Measurements from ENCODE around the gene ZFYVE21.

The ZFYVE21 gene

DNA sequence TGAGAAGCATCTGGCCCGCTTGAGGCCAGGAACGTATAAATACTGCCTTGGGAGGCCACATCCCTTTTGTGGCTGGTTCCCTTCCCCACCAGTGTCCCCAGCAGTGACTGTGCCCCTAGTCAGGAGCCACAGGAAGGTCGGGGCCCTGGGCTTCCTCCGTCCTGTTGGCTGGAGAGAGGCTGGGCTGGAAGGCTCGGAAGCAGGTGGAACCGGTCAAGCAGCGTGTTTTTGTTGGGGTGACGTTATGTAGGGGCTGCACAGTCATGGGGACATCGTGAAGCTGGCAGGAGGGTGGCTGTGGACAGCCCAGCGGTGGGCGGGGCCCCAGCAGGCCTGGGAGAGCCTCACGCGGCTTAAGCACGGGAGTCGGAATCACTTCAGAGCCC lies 10.5 kb upstream of the ZFYVE21 start:
- no peak for DNase-seq (ENCODE audit: insufficient read length, low spot score)
- no peak for TF ChIP-seq POLR2A (IDR thresholded peaks at IDR 0.05; ENCODE audit: low read depth, low read length)

DNA sequence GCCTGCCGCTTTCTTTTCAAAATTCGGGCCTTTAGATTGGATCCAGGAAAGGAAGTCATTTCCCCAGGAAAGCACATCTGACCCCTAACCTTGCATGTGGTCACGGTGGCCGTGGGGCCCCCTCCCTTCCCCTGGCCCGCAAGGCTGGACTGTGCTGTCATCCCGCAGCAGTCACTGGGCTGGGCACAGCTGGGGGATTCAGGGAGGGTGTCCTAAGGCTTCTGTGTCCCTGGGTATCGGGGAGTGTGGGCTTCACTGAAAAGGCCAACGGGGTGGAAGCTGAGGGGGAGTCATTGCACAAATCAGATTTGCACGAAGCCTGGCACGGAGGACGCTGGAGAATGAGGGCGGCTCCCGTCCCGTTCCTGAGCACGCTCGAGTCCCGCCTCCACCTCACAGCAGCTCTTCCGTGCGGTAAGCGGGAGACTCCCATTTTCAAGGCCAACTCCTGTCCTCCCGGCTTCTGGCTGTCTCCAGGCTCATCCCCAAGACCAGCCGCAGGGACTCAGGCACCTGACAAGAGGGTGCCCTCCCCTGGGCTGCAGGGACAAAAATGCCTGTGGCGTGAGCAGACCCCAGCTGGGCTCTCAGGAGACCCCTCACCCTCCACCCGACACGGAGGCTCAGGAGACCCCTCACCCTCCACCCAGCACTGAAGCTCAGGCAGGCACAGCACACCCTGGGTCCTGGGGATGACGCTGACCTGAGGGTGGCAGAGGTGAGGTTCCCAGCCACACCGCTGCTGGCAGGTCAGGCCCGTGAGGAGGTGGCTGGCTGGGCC lies 9.9 kb upstream of the ZFYVE21 start:
- no peak for TF ChIP-seq POLR2A (IDR thresholded peaks at IDR 0.05; ENCODE audit: low read depth, low read length)
- no peak for DNase-seq (ENCODE audit: insufficient read length, low spot score)
- no peak for FAIRE-seq

More for the DNA sequence above, 10.5 kb upstream of the ZFYVE21 start:
- no peak for FAIRE-seq

DNA sequence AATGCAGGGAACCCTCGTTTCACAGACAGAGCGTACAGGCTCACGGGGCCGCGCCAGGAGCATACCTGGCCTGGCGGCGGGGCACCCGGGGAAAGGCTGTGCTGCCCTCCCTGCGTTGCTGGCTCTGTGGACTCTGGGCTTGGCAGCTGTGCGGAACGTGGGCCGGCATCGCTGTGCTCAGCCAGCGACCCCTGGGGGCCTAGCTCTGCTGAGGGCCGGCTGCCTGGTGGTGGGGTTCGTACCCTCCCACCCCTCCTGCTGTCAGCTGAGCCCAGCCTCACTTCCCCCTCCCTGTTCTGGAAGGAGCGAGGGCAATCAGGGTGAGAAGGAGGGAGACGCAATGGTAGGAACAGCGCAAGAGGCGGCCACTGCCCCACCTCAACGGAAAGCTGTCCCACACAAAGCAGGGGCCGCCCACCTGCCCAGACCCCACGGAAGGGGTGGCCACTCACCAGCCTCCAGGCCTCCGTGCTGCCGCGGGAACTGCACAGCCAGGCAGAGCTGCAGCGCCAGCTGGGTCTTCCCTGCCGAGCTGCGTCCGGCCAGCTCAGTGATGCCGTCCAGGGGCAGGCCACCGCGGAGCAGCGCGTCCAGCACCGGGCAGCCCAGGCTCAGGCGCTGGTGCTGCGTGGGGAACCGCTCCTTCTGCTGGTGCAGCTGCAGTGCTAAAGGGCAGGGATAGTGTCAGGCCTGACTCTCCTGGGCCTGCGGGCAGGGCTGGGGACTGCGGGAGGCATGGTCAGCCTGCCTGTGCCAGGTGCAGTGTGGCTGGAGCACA lies 8.9 kb upstream of the ZFYVE21 start:
- TF ChIP-seq POLR2A (IDR thresholded peaks at IDR 0.05; ENCODE audit: low read depth, low read length): no peak
- DNase-seq (ENCODE audit: insufficient read length, low spot score): no peak
- no peak for FAIRE-seq

DNA sequence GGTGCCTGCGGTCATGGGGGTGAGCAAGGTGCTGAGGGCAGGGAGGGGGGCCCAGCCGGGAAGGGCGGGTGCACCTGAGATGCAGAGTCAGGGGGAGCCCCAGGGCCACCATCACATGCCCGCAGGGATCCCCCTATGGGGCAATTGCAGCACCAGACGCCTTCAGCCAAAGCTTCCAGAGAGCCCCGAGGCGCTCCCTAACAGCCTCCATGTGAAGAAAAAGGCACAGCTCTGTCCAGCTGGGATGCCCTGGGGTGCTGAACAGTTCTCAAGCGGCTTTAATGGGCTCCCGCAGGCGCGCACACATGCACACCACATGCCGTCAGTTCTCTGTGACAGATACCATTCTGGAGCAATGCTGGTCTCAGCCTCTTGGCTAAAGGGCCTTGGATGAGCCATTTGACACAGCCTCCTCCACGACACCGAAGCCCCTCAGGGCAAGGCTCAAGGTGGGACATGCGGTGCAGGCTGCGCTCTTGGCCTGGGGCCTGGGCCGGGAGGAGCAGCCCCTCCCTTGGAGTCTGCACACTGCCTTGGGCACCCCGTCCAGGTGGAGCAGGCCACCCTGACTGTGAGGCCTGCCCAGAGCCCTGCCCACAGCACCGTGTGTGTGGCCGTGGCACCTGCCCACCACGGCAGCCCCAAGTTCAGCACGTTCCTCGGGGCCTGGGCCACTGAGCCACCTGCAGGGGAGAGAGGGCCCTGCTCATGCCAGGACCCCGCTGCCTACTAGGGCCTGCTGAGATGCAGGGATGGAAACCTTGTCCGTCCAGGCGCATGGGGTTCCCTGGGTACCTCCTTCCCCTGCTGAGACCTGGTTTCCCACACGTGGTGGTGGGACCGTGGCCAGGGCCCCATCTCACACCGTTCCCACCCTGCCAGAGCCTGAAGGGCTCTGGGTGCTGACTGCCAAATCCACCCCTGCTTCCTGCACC lies 8.0 kb upstream of the ZFYVE21 start:
- DNase-seq (ENCODE audit: insufficient read length, low spot score) (no peak), FAIRE-seq (no peak)
- no peak for TF ChIP-seq POLR2A (IDR thresholded peaks at IDR 0.05; ENCODE audit: low read depth, low read length)

DNA sequence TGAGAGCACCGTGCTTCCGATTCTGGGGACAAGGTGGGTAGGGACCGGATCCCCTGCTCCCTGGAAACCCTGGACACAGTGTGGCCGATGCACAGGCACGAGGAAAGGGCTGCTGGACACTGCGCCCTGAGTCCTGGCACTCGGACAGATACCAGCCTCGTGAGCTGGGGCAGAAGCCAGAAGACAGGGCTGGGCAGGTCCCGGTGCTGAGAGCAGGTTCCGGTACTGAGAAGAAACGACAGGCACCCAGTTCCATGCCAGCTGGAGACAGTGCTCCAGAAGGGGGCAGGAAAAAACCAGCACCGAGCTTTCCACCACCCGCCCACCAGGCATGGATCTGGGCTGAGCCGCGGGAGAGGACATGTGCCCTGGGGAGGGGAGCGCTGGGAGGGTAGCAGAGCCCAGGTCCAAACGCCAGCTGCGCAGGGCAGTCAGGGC lies 6.8 kb upstream of the ZFYVE21 start:
- TF ChIP-seq POLR2A (IDR thresholded peaks at IDR 0.05; ENCODE audit: low read depth, low read length): no peak
- DNase-seq (ENCODE audit: insufficient read length, low spot score) (no peak), FAIRE-seq (no peak)

DNA sequence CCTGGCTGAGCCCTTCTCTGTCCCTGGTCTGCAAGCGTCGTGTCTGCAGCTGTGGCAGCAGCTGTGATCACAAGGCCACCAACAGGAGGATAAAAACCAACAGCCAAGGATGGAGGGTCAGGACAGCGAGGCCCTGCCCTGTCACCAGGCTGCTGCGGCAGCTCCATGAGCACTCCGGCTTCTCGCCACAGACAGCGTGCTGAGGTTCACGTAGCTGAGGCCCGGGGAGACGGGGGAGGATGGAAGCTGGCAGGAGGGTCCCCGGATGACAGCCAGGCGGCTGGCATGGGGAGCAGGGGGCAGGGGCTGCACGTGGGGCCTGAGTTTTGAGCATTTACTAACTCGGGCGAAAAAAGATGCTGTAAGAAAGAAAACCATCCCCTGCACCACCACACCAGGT lies 5.8 kb upstream of the ZFYVE21 start:
- DNase-seq (ENCODE audit: insufficient read length, low spot score): no peak
- FAIRE-seq: no peak
- TF ChIP-seq POLR2A (IDR thresholded peaks at IDR 0.05; ENCODE audit: low read depth, low read length): no peak

DNA sequence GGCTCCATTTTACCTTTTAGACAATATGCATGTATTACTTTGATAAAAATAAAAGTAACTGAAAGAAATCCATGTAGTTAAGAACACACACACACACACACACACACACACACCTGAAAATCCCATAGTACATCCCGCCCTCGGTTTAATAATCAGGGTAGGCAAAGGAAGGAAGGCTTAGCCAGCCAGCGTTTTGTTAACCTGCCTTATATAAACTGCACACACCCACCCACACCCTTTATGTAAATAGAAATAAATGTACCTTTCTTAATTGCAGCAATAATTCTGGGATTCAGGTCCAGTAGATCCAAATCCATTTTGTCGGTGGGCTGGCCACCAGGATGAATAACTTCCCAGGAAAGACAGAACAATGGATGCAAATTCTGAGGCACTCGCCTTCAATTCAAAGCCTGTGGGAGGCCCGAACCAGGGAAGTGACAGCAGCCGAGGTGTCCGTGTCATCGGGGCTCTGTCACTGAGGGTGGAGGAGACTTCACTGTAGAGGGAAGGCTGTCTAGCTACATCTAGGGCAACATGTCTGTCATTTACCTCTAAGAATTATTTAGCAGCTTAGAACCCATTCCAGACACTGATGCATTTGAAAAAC lies 4.7 kb upstream of the ZFYVE21 start:
- DNase-seq (ENCODE audit: insufficient read length, low spot score): no peak
- FAIRE-seq: no peak
- TF ChIP-seq POLR2A (IDR thresholded peaks at IDR 0.05; ENCODE audit: low read depth, low read length): no peak

DNA sequence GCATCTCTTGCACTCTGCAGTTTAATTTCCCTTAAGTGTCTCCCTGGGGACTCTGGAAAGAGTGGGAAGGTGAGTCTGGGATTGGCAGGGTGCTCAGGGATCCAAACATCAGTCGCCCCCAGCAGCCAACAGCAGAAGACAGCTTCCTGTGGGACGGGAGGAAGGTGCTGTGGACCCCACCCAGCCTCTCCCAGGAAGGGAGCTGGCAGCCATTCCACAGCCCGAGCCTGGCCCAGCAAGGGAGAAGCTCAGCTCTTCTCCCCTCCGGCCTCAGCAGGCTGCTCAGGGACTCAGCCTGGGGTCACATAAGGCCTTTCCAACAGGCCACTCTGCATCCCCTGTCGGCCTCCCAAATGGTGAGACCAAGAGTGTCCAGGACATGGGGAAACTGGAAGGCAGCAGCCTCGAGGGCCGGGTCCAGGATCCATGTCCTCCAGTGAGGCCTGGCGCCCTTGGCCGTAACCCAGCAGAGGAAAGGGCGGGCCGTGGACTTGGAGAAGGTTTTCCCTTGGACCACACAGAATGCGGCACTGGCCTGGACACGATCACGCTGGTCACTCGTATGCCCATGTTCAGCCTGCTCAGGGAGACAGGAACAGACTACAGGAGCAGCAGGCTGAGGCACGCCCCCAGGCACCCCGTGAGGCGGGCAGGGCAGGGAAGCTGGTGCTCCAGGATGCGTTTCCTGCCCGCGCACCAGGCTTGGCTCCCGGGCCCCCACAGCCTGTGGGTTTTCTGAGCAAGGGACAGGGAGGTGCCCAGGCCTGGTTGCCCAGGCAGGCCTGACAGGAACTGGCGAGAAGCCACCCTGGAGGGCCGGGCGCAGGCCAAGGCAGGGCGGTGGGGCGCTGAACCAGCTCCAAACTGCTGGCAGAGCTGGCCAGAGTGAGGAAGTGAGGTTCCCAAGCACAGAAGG lies 3.8 kb upstream of the ZFYVE21 start:
- FAIRE-seq (no peak), DNase-seq (ENCODE audit: insufficient read length, low spot score) (no peak)
- no peak for TF ChIP-seq POLR2A (IDR thresholded peaks at IDR 0.05; ENCODE audit: low read depth, low read length)

DNA sequence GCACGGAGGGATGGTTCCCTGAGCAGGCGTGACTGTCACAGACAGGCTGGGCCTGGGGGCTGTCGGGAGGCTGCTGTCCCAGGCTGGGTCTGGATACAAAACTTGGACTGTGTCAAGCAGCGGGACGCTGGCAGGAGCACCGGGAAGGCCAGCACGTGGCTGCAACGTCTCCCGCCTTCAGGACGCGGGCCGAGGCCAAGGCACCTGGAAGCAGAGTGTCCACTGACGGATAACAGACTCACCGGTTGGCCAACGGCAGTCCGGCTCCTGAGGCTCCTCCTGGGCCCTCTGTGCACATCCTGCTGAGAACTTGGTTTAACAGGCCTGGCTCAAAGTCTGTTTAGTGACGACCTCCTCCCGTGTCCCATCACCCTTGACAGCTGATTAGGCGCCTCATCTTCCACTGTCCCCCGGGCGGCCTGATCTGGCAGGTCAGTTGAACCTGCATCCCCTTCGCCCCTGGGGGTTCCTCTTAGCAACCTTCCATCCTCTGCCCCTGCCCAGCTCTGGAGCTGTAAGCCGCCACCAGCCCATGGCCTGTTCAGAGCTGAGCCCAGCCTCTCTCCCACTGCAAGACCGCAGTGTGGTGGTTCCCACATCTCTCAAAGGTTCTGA lies 2.9 kb upstream of the ZFYVE21 start:
- no peak for FAIRE-seq
- no peak for DNase-seq (ENCODE audit: insufficient read length, low spot score)
- TF ChIP-seq POLR2A (IDR thresholded peaks at IDR 0.05; ENCODE audit: low read depth, low read length): no peak

DNA sequence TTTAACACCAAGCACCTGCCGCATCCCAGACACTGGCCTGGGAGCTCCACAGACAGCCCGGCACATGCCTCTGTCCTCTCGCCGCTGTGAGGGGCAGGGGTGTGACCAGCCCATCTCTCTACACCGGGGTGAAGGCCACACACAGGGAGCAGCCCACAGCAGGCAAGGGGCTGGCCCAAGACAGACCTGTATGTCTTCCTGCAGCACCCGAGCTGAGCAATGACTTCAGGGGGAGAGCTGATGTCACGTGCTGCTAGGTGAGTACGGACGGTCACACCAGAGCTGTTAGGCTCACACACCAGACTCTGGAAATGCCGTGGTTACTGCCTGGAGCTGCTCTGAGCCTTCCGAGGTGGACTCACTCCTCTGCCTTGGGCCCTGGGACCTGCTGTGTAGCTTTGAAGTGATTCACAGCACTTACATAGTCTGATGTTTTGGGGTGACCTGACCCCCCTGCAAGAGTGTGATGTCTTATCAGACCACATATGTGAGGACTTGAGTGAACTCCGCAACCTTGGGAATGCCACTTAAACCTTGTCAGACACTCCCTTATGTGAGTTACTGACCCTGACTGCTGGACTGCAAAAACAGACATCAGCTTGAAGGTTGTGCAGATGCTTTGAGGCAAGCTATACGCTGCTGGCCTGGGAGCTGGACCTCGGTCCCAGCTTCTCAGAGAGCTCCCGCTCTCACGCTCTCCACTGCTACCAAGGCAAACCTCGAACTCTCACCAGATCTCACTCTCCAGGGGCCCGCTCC lies 2.1 kb upstream of the ZFYVE21 start:
- no peak for FAIRE-seq
- no peak for TF ChIP-seq POLR2A (IDR thresholded peaks at IDR 0.05; ENCODE audit: low read depth, low read length)
- no peak for DNase-seq (ENCODE audit: insufficient read length, low spot score)

DNA sequence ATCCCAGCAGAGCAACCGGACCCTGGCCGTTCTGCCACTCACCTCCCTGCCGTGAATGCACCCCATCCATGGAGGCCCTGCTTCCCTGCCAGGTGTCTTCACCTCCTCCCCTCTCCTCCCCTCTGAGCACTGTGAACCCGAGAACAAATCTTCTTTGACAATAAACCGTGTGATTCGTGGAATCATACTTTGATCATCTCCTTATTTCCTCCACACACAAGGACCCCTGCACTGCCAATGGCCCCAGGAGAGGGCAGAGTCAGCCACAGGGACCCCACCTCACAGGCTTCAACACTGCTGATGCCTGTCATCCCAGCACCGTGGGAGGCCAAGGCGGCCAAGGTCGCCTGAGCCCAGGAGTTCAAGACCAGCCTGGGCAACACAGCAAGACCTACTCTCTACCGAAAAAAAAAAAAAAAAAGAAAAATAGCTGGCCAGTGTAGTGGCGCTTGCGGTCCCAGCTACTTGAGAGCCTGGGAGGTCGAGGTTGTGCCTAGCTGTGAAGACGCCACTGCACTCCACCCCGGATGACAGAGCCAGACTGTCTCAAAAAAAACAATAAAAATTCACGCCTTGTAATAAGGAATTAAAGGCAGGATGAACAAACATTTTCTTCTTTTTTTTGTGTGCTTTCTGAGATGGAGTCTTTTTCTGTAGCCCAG lies 1.4 kb upstream of the ZFYVE21 start:
- no peak for TF ChIP-seq POLR2A (IDR thresholded peaks at IDR 0.05; ENCODE audit: low read depth, low read length)
- DNase-seq (ENCODE audit: insufficient read length, low spot score) (no peak), FAIRE-seq (no peak)

All from H54 (cell line).